T-helper 2 cell (primary cell): ENCODE results near the gene RSRC2.
"Not testable (repeated sequence)": the region's sequence is repeated elsewhere in the genome, so short reads cannot be mapped to it uniquely, and the experiment has no call there.

ENCODE experiments used
- DNase-seq, 5 experiments: peaks; one replicate each; pipeline versions ENCODE4 v3.0.0 to v3.0.0-alpha.2; 2012 to 2022

RSRC2 gene

DNA sequence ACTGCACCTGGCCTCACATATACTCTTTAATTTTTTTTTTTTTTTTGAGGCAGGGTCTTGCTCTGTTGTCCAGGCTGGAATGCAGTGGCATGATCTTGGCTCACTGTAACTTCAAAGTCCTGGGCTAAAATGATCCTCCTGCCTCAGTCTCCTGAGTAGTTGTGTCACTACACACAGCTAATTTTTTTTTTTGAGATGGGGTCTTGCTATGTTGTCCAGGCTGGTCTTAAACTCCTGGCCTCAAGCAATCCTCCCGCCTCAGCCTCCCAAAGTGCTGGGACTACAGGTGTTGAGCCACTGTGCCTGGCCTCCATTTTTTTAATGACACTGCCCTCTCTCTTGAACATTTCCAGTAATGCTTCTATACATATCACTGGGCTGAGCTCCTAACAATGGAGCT, 42.4 kb downstream of the RSRC2 start:
- not testable (repeated sequence) for DNase-seq

DNA sequence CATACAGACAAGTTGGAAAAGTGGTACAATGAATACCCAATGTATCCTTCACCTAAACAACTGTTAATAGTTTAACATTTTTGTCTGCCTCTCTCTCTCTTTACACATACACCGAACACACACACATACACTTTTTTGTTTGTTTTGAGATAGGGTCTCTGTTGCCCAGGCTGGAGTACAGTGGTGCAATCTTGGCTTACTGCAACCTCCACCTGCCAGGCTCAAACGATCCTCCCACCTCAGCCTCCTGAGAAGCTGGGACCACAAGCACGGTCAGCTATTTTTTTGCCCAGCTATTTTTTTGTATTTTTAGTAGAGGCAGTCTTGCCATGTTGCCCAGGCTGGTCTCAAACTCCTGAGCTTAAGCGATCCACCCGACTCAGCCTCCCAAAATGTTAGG, 42.8 kb downstream of the RSRC2 start:
- DNase-seq, result no peak

DNA sequence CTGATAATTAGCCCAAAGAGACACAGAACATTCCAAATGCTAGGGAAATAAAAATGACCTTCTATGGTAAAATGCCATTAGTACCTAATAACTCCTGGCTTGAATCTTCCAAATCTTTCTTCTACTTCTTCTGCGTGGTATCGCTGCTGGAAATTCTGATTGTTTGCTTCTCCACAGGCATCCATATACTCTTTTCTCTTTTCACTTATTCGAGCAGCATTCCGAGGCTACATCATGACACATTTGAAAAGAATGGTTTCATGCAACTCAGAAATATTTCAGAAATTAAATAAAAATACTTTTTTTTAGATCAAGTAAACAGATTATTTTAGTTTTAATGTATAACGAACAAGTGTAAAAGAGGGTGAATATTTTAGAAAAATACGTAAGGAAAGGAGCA, 44.9 kb downstream of the RSRC2 start:
- DNase-seq, result no peak

DNA sequence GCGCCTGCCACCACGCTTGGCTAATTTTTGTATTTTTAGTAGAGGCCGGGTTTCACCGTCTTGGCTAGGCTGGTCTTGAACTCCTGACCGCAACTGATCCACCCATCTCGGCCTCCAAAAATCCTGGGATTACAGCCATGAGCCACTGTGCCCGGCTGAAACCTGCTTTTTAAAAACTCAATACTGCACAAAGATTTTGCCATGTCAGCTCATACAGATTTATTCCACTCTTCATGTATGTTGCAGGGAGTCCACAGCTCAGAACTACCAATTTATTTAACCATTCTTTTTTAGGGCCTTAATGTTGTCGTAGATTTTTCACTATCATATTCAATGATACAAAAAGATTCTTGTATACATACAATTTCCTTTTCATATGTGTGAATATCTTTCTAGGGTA, 46.0 kb downstream of the RSRC2 start:
- no peak for DNase-seq

DNA sequence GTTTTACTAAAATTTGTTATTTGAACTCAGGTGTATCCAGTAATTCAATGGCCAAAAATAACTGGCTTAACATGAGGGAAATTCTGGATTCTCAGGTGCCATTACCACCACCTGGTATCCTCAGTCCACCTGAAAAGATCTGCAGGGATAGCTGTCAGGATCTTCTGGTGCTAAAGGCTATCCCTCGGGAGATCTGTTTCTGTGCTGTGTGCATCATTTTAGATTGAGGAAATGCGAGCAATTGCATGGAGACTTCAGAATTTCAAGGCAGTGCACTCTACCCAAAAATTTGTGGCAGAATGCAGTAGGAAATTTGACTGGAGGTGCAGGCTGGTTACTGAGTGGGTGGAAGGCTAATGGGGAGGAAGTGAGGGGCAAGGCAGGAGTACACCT, 52.4 kb downstream of the RSRC2 start:
- DNase-seq, result no peak

DNA sequence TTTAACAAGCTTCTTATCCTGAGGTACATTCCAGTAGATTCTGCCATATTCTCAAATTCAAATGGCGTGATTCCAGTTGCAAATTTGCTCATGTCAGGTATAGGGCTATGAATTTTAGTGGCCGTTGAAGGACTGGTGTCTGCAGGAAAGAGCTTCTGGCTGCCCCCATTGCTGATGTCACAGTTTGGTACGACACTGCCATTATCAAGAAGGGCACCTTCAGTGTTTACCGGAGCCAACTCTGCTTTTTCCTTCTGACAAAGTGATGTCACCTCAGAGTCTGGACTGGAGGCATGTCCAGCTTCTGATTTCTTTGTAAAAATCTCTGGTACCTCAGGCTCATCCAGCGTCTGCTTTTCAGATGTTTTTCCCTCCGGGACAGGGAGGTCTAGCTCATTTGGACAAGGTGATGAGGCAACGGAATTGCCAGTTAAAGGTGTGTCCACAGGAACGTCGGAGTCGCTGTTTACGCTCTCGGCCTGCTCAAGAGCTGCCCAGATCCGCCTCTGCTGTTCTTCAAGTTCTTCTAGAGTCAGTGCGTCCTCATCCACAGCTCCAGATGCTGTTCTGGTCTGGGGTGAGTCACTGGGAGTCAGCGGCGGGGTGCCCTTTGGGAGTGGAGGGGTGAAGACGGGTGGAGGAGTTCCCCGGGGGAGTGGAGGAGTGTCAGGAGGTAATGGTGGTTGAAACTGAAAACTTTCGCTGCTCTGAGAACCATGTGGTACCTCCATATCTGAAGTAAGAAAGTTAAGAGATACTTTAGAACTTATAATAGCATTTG, 53.0 kb downstream of the RSRC2 start:
- DNase-seq, result peak in 2 of 5 experiments; percentile 21

DNA sequence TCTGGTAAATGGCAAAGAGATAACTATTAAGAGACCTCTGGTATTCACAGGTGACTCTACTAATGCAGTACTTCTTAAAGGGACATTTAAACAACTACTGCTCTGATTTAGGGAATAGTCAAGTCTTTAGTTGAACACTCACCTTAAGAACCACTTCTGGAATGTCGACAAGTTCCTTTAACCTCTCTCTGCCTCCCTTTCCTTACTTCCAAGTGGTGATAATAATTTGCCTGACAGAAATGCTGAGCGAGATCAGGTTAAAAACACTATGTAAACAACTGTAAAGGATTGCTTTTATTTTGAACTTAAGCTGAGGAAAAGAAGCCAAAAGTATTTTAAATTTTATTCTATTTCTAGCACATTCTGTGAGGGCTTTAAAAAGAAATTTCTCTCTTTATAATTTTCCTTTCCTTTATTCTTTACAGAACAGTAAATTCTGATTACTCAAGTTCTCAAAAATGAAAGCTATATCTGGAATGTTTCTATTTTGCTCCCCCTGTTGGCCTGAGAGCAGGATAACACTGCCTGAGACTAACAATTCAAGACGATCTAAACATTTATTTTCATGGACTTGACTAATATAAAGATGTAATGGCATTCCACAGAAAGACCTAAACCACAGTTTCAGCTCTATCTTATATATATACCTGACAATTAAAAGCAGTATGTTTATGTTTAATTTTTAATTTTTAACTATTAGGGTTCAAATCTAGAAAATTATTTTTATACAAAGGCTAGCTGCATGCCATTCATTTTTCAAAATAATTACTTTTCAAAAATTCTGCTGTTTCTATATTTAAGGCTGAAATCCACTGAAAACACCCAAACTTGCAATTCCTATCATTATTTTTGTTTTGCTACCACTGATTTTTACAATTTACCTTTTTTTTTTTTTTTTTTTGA, 55.2 kb downstream of the RSRC2 start:
- DNase-seq, result peak in 2 of 5 experiments; percentile 30 to 65

DNA sequence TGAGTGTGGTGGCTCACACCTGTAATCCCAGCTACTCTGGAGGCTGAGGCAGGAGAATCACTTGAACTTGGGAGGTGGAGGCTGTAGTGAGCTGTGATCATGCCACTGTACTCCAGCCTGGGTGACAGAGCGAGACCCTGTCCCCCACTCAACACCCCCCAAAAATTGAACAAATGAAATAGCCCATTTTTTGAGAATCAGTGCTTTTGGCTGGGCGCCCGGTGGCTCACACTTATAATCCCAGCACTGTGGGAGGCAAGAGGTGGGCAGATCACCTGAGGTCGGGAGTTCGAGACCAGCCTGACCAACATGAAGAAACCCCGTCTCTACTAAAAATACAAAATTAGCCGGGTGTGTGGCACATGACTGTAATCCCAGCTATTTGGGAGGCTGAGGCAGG, 56.2 kb downstream of the RSRC2 start:
- DNase-seq, result not testable (repeated sequence)

DNA sequence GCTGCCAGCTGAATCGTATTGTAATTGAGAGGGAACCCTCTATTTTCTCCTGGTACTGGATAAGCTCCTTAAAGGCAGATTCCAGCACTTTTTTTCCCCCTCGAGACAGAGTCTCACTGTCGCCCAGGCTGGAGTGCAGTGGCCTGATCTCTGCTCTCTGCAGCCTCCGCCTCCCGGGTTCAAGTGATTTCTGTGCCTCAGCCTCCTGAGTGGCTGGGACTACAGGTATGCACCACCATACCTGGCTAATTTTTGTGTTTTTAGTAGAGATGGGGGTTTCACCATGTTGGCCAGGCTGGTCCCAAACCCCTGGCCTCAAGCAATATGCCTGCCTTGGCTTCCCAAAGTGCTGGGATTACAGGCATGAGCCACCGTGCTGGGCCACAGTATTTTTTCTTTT, 56.9 kb downstream of the RSRC2 start:
- not testable (repeated sequence) for DNase-seq

DNA sequence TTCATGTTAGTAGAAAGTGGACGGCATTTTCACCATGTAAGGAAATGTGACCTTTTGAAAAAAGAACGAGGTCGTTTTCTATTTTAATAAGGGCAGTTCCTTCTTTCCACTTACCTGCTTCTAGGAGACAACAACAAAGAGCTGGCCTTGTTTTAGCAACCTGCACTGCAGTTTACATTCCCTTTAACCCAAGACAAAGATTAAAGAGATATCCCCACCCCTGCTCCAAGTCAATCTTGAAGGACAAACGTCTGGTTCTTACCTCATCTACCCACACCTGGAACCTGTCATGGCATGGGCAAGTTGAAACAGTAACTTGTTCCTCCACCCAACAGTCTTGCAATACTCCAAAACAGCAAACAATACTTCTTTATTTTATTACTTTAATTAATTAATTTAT, 58.8 kb downstream of the RSRC2 start:
- no peak for DNase-seq

DNA sequence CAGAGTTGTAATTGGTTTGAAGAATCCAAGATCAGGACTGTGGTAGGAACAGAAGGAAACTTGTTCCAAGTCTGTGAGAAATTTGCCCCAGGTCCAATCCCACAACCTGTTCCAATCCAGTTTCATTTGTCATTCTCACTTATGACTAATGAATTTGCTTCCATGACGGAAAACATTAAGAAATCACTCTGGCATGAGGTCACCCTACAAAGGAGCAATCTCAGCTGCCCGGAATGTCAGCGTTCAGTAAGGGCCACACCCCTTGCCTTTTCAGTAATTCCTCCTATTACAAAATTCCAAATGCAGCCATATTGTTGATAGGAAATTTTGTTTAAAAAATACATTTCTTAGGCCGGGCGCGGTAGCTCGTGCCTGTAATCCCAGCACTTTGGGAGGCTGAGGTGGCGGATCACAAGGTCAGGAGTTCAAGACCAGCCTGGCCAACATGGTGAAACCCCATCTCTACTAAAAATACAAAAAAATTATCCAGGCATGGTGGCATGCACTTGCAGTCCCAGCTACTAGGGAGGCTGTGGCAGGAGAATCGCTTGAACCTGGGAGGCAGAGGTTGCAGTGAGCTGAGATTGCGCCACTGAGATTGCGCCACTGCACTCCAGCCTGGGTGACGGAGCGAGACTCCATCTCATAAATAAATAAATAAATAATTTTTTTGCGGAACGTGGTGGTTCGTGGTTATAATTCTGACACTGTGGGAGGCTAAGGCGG, 62.3 kb downstream of the RSRC2 start:
- not testable (repeated sequence) for DNase-seq

DNA sequence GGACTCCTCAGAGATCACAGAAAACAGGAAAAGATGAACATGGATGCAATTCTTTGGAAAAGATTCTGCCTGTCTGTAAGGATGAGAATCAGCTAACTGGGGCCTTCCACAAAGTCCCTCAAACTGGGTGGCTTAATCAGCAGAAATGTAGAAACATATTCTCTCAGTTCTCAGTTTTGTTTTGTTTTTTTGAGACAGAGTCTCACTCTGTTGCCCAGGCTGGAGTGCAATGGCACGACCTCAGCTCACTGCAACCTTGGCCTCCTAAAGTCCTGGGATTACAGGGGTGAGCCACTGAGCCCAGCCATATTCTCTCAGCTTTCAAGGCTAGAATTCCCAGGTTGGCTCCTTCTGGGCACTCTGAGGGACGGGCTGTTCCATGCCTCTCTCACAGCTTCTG, 66.1 kb downstream of the RSRC2 start:
- no peak for DNase-seq

DNA sequence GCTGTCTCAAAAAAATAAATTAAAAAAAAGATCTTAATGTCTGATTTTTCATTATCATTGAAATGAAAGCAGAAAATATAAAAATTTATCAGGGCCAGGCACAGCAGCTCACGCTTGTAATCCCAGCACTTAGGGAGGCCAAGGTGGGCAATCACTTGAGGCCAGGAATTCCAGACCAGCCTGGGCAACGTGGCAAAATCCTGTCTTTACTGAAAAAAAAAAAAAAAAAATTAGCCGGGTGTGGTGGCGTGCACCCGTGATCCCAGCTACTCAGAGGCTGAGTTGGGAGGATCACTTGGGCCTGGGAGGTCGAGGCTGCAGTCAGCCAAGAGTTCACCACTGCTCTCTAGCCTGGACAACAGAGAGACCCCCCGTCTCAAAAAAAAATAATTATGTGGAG, 66.7 kb downstream of the RSRC2 start:
- DNase-seq, result no peak

DNA sequence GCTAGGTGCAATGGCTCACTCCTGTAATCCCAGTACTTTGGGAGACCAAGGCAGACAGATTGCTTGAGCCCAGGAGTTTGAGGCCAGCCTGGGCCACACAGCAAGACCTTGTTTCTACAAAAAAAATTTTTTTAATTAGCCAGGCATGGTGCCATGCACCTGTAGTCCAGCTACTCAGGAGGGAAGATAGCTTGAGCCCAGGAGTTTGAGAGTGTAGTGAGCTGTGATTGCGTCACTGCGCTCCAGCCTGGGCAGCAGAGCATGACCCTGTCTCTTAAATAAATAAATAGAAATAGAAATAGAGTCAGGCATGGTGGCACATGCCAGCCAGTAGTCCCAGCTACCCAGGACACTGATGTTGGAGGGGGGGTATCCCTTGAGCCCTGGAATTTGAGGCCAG, 67.5 kb downstream of the RSRC2 start:
- no peak for DNase-seq

DNA sequence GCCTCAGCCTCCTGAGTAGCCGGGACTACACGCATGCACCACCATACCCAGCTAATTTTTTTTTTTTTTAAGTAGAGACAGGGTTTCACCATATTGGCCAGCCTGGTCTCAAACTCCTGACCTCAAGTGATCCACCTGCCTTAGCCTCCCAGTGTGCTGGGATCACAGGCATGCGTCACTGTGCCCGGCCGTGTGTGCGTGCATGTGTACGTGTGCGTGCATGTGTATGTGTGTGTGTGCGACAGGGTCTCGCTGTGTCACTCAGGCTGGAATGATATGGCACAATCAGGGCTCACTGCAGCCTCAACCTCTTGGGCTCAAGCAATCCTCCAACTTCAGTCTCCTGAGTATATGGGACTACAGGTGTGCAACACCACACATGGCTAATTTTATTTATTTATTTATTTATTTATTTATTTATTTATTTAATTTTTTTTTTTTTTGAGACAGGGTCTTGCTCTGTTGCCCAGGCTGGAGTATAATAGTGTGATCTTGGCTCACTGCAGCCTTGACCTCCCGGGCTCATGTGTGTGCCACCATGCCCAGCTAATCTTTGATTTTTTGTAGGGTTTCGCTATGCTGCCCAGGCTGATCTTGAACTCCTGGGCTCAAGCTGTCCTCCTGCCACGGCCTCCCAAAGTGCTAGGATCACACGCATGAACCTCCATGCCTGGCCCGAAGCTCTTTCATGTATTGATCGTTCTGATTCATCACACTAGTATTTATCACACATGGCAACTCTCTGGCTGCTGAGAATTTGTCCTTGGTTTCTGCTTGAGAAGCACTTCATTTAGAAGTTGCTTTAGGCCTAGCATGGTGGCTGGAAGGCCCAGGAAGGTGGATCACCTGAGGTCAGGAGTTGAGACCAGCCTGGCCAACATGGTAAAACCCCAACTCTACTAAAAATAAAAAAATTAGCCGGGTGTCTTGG, 68.4 kb downstream of the RSRC2 start:
- DNase-seq, result no peak

DNA sequence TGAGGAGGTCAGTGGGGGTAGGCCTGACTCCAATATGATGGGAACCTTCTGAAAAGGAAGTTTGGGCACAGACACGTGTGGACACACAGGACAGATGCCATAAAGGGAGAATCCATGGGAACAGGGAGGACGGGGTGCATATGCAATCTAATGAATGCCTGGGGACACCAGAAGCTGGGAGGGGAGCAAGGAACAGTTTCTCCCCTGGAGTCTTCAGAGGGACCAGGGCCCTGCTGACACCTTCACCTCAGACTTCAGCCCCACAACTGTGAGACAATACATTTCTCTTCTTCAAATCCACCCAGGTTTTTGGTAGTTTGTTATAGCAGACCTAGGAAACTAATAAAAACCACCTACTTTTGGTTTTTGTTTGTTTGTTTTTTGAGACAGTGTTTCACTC, 69.1 kb downstream of the RSRC2 start:
- no peak for DNase-seq

DNA sequence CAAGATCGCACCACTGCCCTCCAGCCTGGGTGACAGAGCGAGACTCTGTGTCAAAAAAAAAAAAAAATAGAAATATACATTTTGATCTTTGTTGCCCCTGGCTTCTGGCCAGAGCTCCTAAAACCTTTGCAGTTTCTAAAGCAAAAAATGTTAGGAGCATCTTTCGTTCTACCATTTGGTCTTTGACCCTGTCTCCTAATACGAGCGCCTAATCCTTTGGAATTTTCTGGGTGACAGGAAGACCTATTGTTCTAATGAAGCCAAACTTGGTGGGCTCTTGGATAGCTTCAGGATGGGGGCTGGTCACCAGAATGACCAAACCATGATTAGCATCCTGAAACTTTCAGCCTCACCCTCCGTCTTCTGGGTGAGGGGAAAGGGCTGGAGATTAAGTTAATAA, 72.0 kb downstream of the RSRC2 start:
- DNase-seq, result no peak

DNA sequence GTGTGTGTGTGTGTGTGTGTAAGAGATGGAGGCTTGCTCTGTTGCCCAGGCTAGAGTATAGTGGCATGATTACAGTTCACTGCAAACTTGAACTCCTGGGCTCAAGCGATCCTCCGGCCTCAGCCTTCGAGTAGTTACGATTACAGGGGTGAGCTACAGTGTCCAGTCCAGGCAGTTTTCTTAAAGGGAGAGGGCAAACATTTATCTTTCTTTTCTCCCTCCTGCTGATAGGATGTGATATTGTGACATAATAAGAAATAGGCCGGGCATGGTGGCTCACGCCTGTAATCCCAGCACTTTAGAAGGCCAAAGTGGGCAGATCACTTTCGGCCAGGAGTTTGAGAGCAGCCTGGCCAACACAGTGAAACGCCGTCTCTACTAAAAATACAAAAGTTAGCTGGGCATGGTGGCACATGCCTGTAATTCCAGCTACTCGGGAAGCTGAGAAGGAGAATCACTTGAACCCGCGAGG, 72.5 kb downstream of the RSRC2 start:
- DNase-seq, result no peak
